Transverse colon (tissue), 4 donors: ENCODE measurements around the gene ARSG.

Experiments used
- POLR2A ChIP-seq: fragments of 450-650 bp; IDR thresholded peaks from one replicate; pipeline ENCODE4 v1.6.1; 2016; ENCODE audit warnings: antibody characterized with exemption, mild to moderate bottlenecking, moderate library complexity
- POLR2AphosphoS5 ChIP-seq, 3 donors: sonication (generic); formaldehyde crosslinking; IDR thresholded peaks; one replicate each; pipeline ENCODE4 v1.6.1; 2016; ENCODE audit warnings: antibody characterized with exemption in 3 of 3
- TF ChIP-seq, protein P1 (sequence below), 5 experiments: fragments of 200-600 bp in 3 of 5; fragments of 450-650 bp in 2 of 5; sonication (generic) in 3 of 5; IDR thresholded peaks; 1 replicate in 2 of 5; 2 replicates in 3 of 5; pipeline ENCODE4 v1.5.1; 2016 to 2017; ENCODE audit warnings: antibody characterized with exemption in 5 of 5, inconsistent platforms in 3 of 5, mild to moderate bottlenecking in 2 of 5, moderate library complexity in 1 of 5

DNA sequence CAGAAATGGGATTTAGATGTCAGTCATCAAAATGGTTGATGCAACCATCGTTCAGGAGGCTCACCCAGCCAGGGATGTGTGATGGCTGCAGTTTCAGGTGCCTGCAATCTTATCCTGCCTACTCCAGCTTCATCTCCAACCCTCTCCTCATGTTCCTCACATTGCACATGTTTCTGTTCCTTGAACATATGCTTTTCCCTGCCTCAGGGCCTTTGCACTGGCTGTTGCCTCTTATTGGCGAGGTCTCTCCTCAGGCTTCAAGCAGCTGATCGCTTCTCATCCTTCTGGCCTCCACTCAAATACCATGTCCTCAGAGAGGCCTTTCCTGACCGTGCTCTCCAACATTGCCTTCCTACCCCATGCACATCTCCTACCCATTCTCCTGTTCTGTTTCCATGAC, 24.6 kb downstream of the ARSG start:
- TF ChIP-seq POLR2AphosphoS5 (IDR thresholded peaks at IDR 0.05), result no peak
- TF ChIP-seq, protein P1, sequence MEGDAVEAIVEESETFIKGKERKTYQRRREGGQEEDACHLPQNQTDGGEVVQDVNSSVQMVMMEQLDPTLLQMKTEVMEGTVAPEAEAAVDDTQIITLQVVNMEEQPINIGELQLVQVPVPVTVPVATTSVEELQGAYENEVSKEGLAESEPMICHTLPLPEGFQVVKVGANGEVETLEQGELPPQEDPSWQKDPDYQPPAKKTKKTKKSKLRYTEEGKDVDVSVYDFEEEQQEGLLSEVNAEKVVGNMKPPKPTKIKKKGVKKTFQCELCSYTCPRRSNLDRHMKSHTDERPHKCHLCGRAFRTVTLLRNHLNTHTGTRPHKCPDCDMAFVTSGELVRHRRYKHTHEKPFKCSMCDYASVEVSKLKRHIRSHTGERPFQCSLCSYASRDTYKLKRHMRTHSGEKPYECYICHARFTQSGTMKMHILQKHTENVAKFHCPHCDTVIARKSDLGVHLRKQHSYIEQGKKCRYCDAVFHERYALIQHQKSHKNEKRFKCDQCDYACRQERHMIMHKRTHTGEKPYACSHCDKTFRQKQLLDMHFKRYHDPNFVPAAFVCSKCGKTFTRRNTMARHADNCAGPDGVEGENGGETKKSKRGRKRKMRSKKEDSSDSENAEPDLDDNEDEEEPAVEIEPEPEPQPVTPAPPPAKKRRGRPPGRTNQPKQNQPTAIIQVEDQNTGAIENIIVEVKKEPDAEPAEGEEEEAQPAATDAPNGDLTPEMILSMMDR (IDR thresholded peaks at IDR 0.05), result no peak
- TF ChIP-seq POLR2A, result no peak
